ENCODE measurements around the gene ZNF133.

Gene ZNF133

DNA sequence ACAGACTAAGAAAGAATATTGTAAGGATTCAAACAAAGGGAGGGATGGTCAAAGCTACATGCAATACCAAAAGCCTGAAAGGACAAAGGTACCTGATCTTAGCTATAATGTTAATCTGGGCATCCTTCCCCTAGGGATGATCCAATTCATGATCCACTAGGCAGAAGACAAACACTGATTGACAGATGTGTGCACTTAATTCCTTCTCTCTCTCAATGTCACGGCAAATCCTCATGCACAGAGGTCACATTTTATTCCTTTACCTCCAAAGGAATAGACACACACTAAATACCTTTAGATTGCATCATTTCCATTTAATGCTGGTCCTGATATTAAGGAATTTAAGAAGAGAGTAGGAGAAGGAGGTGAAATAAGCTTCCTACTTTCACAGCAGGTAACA is 73.4 kb downstream of the ZNF133 start:
- no peaks in the 10 kb centered on the region for H3K36me3 ChIP-seq (ENCODE audit: control insufficient read depth in 2 of 2, insufficient read depth in 1 of 2, low read length in 2 of 2)
- TF ChIP-seq ZNF677 (tag by site-specific recombination; IDR thresholded peaks at IDR 0.05) (no peak), ZNF174 (tag by site-specific recombination; IDR thresholded peaks at IDR 0.05) (no peak), ZNF549 (tag by site-specific recombination; IDR thresholded peaks at IDR 0.05) (no peak), ZNF654 (tag by site-specific recombination; IDR thresholded peaks at IDR 0.05; ENCODE audit: low read depth) (no peak), ZNF2 (tag by site-specific recombination; IDR thresholded peaks at IDR 0.05) (no peak), ZSCAN30 (tag by site-specific recombination; IDR thresholded peaks at IDR 0.05) (no peak), ZNF777 (tag by site-specific recombination; IDR thresholded peaks at IDR 0.05; ENCODE audit: borderline replicate concordance) (no peak), RBAK (tag by site-specific recombination; IDR thresholded peaks at IDR 0.05) (no peak), ZNF433 (tag by site-specific recombination; IDR thresholded peaks at IDR 0.05; ENCODE audit: low read depth) (no peak), GFI1B (tag by site-specific recombination; IDR thresholded peaks at IDR 0.05) (no peak), REPIN1 (tag by site-specific recombination; IDR thresholded peaks at IDR 0.05; ENCODE audit: low read depth) (no peak), ZNF140 (tag by site-specific recombination; IDR thresholded peaks at IDR 0.05) (no peak), ZNF600 (tag by site-specific recombination; IDR thresholded peaks at IDR 0.05) (no peak), ZNF791 (tag by site-specific recombination; IDR thresholded peaks at IDR 0.05) (no peak)
- TF ChIP-seq, protein P1, sequence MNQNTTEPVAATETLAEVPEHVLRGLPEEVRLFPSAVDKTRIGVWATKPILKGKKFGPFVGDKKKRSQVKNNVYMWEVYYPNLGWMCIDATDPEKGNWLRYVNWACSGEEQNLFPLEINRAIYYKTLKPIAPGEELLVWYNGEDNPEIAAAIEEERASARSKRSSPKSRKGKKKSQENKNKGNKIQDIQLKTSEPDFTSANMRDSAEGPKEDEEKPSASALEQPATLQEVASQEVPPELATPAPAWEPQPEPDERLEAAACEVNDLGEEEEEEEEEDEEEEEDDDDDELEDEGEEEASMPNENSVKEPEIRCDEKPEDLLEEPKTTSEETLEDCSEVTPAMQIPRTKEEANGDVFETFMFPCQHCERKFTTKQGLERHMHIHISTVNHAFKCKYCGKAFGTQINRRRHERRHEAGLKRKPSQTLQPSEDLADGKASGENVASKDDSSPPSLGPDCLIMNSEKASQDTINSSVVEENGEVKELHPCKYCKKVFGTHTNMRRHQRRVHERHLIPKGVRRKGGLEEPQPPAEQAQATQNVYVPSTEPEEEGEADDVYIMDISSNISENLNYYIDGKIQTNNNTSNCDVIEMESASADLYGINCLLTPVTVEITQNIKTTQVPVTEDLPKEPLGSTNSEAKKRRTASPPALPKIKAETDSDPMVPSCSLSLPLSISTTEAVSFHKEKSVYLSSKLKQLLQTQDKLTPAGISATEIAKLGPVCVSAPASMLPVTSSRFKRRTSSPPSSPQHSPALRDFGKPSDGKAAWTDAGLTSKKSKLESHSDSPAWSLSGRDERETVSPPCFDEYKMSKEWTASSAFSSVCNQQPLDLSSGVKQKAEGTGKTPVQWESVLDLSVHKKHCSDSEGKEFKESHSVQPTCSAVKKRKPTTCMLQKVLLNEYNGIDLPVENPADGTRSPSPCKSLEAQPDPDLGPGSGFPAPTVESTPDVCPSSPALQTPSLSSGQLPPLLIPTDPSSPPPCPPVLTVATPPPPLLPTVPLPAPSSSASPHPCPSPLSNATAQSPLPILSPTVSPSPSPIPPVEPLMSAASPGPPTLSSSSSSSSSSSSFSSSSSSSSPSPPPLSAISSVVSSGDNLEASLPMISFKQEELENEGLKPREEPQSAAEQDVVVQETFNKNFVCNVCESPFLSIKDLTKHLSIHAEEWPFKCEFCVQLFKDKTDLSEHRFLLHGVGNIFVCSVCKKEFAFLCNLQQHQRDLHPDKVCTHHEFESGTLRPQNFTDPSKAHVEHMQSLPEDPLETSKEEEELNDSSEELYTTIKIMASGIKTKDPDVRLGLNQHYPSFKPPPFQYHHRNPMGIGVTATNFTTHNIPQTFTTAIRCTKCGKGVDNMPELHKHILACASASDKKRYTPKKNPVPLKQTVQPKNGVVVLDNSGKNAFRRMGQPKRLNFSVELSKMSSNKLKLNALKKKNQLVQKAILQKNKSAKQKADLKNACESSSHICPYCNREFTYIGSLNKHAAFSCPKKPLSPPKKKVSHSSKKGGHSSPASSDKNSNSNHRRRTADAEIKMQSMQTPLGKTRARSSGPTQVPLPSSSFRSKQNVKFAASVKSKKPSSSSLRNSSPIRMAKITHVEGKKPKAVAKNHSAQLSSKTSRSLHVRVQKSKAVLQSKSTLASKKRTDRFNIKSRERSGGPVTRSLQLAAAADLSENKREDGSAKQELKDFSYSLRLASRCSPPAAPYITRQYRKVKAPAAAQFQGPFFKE (tag by site-specific recombination; IDR thresholded peaks at IDR 0.05; ENCODE audit: borderline replicate concordance), result no peak
- H3K4me1 ChIP-seq (ENCODE audit: control insufficient read depth, insufficient read depth, low read length), result no peaks in the 10 kb centered on the region
- ChIA-PET CTCF (interaction anchor here (0.6 kb wide), 1 partner anchor 9 kb away, joined by 3 read pairs; no protein-coding TSS in a partner anchor), POLR2A (no interaction called here)
- no peaks in the 10 kb centered on the region for H3K9me3 ChIP-seq (ENCODE audit: control insufficient read depth, insufficient read depth, low read depth, low read length)
- no peak overlapping the region for H3K4me3 ChIP-seq (ENCODE audit: low read depth, low read length)
- H3K27ac ChIP-seq (ENCODE audit: extremely low read depth, low read depth, low read length), result no peak overlapping the region

DNA sequence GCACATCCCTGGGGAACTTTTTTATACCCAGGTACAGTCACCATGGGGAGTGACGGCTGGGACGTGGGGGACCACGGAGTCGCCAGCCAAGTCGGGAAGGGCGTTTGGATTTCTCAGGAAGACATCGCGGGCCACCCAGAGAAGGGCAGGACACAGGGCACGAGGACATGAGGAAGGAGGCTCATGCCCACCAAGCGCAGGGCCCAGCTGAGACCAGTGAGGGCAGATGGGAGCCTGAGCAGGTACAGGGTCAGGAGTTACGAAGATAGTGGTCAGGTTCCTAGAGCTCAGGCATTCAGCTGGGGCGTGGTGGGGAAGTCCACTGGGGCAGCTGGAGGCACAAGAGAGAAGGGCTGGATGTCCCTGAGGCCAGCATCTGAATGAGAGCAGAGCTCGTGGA is 74.6 kb downstream of the ZNF133 start:
- POLR2A ChIA-PET, result no interaction called here
- CTCF ChIA-PET, result interaction anchor here (0.6 kb wide), 1 partner anchor 1151 kb away, joined by 3 read pairs; no protein-coding TSS in a partner anchor

More for the DNA sequence above, 74.6 kb downstream of the ZNF133 start:
- no peak for TF ChIP-seq ZFP69B (tag by site-specific recombination; IDR thresholded peaks at IDR 0.05)
- TF ChIP-seq, protein P2, sequence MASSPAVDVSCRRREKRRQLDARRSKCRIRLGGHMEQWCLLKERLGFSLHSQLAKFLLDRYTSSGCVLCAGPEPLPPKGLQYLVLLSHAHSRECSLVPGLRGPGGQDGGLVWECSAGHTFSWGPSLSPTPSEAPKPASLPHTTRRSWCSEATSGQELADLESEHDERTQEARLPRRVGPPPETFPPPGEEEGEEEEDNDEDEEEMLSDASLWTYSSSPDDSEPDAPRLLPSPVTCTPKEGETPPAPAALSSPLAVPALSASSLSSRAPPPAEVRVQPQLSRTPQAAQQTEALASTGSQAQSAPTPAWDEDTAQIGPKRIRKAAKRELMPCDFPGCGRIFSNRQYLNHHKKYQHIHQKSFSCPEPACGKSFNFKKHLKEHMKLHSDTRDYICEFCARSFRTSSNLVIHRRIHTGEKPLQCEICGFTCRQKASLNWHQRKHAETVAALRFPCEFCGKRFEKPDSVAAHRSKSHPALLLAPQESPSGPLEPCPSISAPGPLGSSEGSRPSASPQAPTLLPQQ (tag by site-specific recombination; IDR thresholded peaks at IDR 0.05), result no peak
- TF ChIP-seq, protein P3, sequence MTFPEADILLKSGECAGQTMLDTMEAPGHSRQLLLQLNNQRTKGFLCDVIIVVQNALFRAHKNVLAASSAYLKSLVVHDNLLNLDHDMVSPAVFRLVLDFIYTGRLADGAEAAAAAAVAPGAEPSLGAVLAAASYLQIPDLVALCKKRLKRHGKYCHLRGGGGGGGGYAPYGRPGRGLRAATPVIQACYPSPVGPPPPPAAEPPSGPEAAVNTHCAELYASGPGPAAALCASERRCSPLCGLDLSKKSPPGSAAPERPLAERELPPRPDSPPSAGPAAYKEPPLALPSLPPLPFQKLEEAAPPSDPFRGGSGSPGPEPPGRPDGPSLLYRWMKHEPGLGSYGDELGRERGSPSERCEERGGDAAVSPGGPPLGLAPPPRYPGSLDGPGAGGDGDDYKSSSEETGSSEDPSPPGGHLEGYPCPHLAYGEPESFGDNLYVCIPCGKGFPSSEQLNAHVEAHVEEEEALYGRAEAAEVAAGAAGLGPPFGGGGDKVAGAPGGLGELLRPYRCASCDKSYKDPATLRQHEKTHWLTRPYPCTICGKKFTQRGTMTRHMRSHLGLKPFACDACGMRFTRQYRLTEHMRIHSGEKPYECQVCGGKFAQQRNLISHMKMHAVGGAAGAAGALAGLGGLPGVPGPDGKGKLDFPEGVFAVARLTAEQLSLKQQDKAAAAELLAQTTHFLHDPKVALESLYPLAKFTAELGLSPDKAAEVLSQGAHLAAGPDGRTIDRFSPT (tag by site-specific recombination; IDR thresholded peaks at IDR 0.05), result no peak
- TF ChIP-seq, protein P4, sequence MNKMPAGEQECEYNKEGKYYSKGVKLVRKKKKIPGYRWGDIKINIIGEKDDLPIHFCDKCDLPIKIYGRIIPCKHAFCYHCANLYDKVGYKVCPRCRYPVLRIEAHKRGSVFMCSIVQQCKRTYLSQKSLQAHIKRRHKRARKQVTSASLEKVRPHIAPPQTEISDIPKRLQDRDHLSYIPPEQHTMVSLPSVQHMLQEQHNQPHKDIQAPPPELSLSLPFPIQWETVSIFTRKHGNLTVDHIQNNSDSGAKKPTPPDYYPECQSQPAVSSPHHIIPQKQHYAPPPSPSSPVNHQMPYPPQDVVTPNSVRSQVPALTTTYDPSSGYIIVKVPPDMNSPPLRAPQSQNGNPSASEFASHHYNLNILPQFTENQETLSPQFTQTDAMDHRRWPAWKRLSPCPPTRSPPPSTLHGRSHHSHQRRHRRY (tag by site-specific recombination; IDR thresholded peaks at IDR 0.05), result no peak
- TF ChIP-seq, protein P5, sequence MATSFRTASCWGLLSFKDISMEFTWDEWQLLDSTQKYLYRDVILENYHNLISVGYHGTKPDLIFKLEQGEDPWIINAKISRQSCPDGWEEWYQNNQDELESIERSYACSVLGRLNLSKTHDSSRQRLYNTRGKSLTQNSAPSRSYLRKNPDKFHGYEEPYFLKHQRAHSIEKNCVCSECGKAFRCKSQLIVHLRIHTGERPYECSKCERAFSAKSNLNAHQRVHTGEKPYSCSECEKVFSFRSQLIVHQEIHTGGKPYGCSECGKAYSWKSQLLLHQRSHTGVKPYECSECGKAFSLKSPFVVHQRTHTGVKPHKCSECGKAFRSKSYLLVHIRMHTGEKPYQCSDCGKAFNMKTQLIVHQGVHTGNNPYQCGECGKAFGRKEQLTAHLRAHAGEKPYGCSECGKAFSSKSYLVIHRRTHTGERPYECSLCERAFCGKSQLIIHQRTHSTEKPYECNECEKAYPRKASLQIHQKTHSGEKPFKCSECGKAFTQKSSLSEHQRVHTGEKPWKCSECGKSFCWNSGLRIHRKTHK (tag by site-specific recombination; IDR thresholded peaks at IDR 0.05), result no peak
- Histone ChIP-seq H3K27ac (ENCODE audit: extremely low read depth, low read depth, low read length) (no peak overlapping the region), H3K4me3 (ENCODE audit: low read depth, low read length) (no peak overlapping the region), H3K9me3 (ENCODE audit: control insufficient read depth, insufficient read depth, low read depth, low read length) (no peaks in the 10 kb centered on the region), H3K4me1 (ENCODE audit: control insufficient read depth, insufficient read depth, low read length) (no peaks in the 10 kb centered on the region), H3K36me3 (ENCODE audit: control insufficient read depth in 2 of 2, insufficient read depth in 1 of 2, low read length in 2 of 2) (no peaks in the 10 kb centered on the region)

All from HEK293 (cell line).